Skin of body (tissue), 2 donors: Measurements from ENCODE around the gene GALNT10. TPM values are rescaled to one million over a fixed set of nuclear protein-coding genes. Genes with fewer than 3 reads are reported as not detected.
"Not testable (repeated sequence)": the region's sequence is repeated elsewhere in the genome, so short reads cannot be mapped to it uniquely, and the experiment has no call there.

Experiments used
- DNase-seq: peaks from one replicate; lab custom pipeline; 2025; lab: John Stamatoyannopoulos, UW
- total RNA-seq: library from RNA; depleted of rRNA; stranded (reverse); fragments of >200 nt; gene quantifications from one replicate; pipeline ENCODE4 v1.2.3, GENCODE V29; 2014

Gene GALNT10
- total RNA-seq, 1 donor from 2014 or later = 6.9 TPM

- DNase-seq = no peak
These were observed 164.6 kb downstream of the GALNT10 start for GRCh38 chr5:154355129-154355611.

GRCh38 chr5:154356020-154356655 is 165.6 kb downstream of the GALNT10 start:
- no peak for DNase-seq

GRCh38 chr5:154356958-154357357 is 166.4 kb downstream of the GALNT10 start:
- no peak for DNase-seq

- DNase-seq = no peak
These were observed 168.1 kb downstream of the GALNT10 start for GRCh38 chr5:154358516-154359220.

GRCh38 chr5:154359221-154359573 is 168.7 kb downstream of the GALNT10 start:
- DNase-seq = no peak

- DNase-seq = not testable (repeated sequence)
These were observed 169.7 kb downstream of the GALNT10 start for GRCh38 chr5:154360241-154360640.

GRCh38 chr5:154363411-154363810 is 172.9 kb downstream of the GALNT10 start:
- DNase-seq = no peak

- DNase-seq = no peak
These were observed 174.2 kb downstream of the GALNT10 start for GRCh38 chr5:154364771-154365170.

- no peak for DNase-seq
These were observed 175.3 kb downstream of the GALNT10 start for GRCh38 chr5:154365823-154366222.

GRCh38 chr5:154366353-154366752 is 175.8 kb downstream of the GALNT10 start:
- DNase-seq = no peak

GRCh38 chr5:154367101-154367500 is 176.6 kb downstream of the GALNT10 start:
- no peak for DNase-seq

- DNase-seq = peak; percentile 59
These were observed 177.7 kb downstream of the GALNT10 start for GRCh38 chr5:154368041-154368800.

GRCh38 chr5:154369682-154370081 is 179.1 kb downstream of the GALNT10 start:
- no peak for DNase-seq

- no peak for DNase-seq
These were observed 179.6 kb downstream of the GALNT10 start for GRCh38 chr5:154370119-154370518.

GRCh38 chr5:154370813-154371212 is 180.3 kb downstream of the GALNT10 start:
- no peak for DNase-seq

- DNase-seq = peak; percentile 41
These were observed 181.2 kb downstream of the GALNT10 start for GRCh38 chr5:154371687-154372086.

- DNase-seq = no peak
These were observed 182.1 kb downstream of the GALNT10 start for GRCh38 chr5:154372661-154373060.

- DNase-seq = no peak
These were observed 182.8 kb downstream of the GALNT10 start for GRCh38 chr5:154373326-154373725.

GRCh38 chr5:154373729-154374179 is 183.2 kb downstream of the GALNT10 start:
- no peak for DNase-seq

- no peak for DNase-seq
These were observed 183.7 kb downstream of the GALNT10 start for GRCh38 chr5:154374264-154374663.

- DNase-seq = no peak
These were observed 184.9 kb downstream of the GALNT10 start for GRCh38 chr5:154375329-154376008.

- DNase-seq = no peak
These were observed 185.9 kb downstream of the GALNT10 start for GRCh38 chr5:154376481-154376880.
